Transverse colon (tissue), 3 donors: ENCODE measurements around the gene DNMBP.

Source experiments
- CTCF ChIP-seq, 5 experiments: fragments of 200-600 bp in 3 of 5; fragments of 450-650 bp in 2 of 5; sonication (generic) in 3 of 5; IDR thresholded peaks; 1 replicate in 2 of 5; 2 replicates in 3 of 5; pipeline ENCODE4 v1.5.1; 2016 to 2017; ENCODE audit warnings: antibody characterized with exemption in 5 of 5, inconsistent platforms in 3 of 5, mild to moderate bottlenecking in 2 of 5, moderate library complexity in 1 of 5
- EP300 ChIP-seq: sonication (generic); formaldehyde crosslinking; IDR thresholded peaks from one replicate; pipeline ENCODE4 v1.6.1; 2017; ENCODE audit warnings: antibody characterized with exemption, low read depth

GRCh38 chr10:99999319-100000108, 10.2 kb downstream of the DNMBP start:
- TF ChIP-seq EP300, result no peak
- TF ChIP-seq CTCF (IDR thresholded peaks at IDR 0.05), result no peak
